HFFc6 (cell line): ENCODE measurements around the gene DIPK1A. TPM values are rescaled to one million over a fixed set of nuclear protein-coding genes. Genes with fewer than 3 reads are reported as not detected.

ENCODE experiments used
- DNase-seq: peaks from one replicate; pipeline ENCODE4 v3.0.0-alpha.2; 2018
- H3K27ac Mint-ChIP-seq: 2 replicates; pipeline ENCODE4 v1.8.0; 2020; ENCODE audit warnings: mild to moderate bottlenecking, mixed read lengths
- H3K27me3 Mint-ChIP-seq: 2 replicates; pipeline ENCODE4 v1.8.0; 2021; ENCODE audit warnings: mild to moderate bottlenecking, moderate library complexity, mixed read lengths; ENCODE audit not compliant: insufficient read depth
- H3K36me3 Mint-ChIP-seq: 2 replicates; pipeline ENCODE4 v1.8.0; 2021; ENCODE audit warnings: low read depth, mixed read lengths
- H3K4me1 Mint-ChIP-seq: 2 replicates; pipeline ENCODE4 v1.8.0; 2020; ENCODE audit warnings: low read depth, mixed read lengths
- H3K4me3 Mint-ChIP-seq: 2 replicates; pipeline ENCODE4 v1.8.0; 2020; ENCODE audit warnings: mild to moderate bottlenecking, moderate library complexity, mixed read lengths
- H3K9me3 Mint-ChIP-seq: 2 replicates; pipeline ENCODE4 v1.8.0; 2020; ENCODE audit warnings: mild to moderate bottlenecking, mixed read lengths
- total RNA-seq, 6 experiments: library from RNA; stranded (reverse); fragmentation: NEBNext Ultra II Directional; extraction: Animal tissue kit (Norgen Biotek cat#: 25700); gene quantifications; 2 replicates in 1 of 6; 3 replicates in 5 of 6; pipeline ENCODE4 v1.2.3, GENCODE V29; 2021
- TF ChIP-seq, protein P1 (sequence below): fragments of 200-600 bp; sonication (generic); IDR thresholded peaks from 2 replicates; pipeline ENCODE4 v1.5.0; 2021; ENCODE audit warnings: antibody characterized with exemption, mild to moderate bottlenecking

Gene DIPK1A
- total RNA-seq, 6 experiments from 2014 or later: 18.9 to 24.5 (median 21.9) TPM

DNA sequence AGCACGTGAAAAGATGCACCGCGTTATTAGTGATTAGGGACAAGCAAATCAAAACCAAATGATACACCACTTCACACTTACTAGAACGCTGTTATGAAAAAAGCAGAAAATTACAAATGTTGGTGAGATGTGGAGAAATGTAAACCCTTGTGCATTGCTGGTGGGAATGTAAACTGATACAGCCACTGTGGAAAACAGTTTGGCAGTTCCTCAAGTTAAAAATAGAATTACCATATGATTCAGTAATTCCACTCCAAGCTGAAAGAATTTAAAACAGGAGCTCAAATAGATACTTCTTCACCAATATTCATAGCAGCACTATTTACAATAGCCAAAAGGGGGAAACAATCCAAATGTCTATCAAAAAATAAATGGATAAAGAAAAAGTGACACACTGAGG is 166.1 kb downstream of the DIPK1A start:
- H3K27ac Mint-ChIP-seq: peak overlapping the region; percentile 51
- peak; percentile 63 for DNase-seq

DNA sequence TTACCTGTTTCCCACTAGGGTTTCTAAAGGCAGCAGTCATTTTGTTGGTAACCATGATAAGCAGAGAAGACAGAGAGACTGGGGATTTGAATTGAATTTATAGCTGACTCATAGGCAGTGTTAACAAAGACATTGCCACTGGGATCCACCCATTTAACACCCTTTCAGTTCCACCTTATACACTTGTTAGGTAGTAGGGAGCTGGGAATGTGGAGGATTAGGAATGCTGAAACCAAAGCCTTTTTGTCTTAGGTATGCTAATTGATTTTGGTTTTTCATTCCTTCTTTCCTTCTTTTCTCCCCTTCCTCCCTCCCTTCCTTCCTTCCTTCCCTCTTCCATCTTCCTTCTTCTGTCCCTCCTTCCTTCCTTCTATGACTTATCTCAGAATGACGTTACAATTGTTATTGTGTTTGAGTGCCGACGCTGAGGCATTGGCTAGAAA is 168.9 kb downstream of the DIPK1A start:
- peaks cover 5% of the 10 kb centered on the region for H3K27me3 Mint-ChIP-seq
- TF ChIP-seq, protein P1, sequence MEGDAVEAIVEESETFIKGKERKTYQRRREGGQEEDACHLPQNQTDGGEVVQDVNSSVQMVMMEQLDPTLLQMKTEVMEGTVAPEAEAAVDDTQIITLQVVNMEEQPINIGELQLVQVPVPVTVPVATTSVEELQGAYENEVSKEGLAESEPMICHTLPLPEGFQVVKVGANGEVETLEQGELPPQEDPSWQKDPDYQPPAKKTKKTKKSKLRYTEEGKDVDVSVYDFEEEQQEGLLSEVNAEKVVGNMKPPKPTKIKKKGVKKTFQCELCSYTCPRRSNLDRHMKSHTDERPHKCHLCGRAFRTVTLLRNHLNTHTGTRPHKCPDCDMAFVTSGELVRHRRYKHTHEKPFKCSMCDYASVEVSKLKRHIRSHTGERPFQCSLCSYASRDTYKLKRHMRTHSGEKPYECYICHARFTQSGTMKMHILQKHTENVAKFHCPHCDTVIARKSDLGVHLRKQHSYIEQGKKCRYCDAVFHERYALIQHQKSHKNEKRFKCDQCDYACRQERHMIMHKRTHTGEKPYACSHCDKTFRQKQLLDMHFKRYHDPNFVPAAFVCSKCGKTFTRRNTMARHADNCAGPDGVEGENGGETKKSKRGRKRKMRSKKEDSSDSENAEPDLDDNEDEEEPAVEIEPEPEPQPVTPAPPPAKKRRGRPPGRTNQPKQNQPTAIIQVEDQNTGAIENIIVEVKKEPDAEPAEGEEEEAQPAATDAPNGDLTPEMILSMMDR: no peak
- H3K36me3 Mint-ChIP-seq: 0 out of 2 replicates have a peak, but pooled peaks cover 4% of the 10 kb centered on the region
- peaks cover 23% of the 10 kb centered on the region for H3K4me1 Mint-ChIP-seq
- H3K4me3 Mint-ChIP-seq: no peak overlapping the region
- no peaks in the 10 kb centered on the region for H3K9me3 Mint-ChIP-seq
- no peak for DNase-seq
- H3K27ac Mint-ChIP-seq: no peak overlapping the region

More for the DNA sequence above, 166.1 kb downstream of the DIPK1A start:
- Mint-ChIP-seq H3K4me3 (no peak overlapping the region), H3K4me1 (peaks cover 34% of the 10 kb centered on the region), H3K27me3 (peaks cover 5% of the 10 kb centered on the region), H3K9me3 (no peaks in the 10 kb centered on the region), H3K36me3 (0 out of 2 replicates have a peak, but pooled peaks cover 4% of the 10 kb centered on the region)
- TF ChIP-seq, protein P1: peak; percentile 24; the same call in 1 of the 2 replicates

Other genes with a start within 250 kb of the DIPK1A start
- 10 to 100 TPM; 31.7 to 43.7 (median 34.0) TPM for gene EVI5, start 176.4 kb downstream of the DIPK1A start, total RNA-seq
- 1,000 to 10,000 TPM in 1 of 6 experiments, 100 to 1,000 TPM in 5; 851 to 1,006 (median 921) TPM for gene RPL5, start 129.4 kb downstream of the DIPK1A start, total RNA-seq
- gene MTF2, start 117.8 kb upstream of the DIPK1A start, total RNA-seq: 10 to 100 TPM; 12.5 to 17.1 (median 14.0) TPM
- 10 to 100 TPM; 50.2 to 59.4 (median 54.9) TPM for gene TMED5, start 219.0 kb upstream of the DIPK1A start, total RNA-seq
- 10 to 100 TPM in 5 of 6 experiments, 1 to 10 TPM in 1; 6.2 to 13.7 (median 12.9) TPM for gene CCDC18, start 219.3 kb upstream of the DIPK1A start, total RNA-seq